Umbilical cord (tissue), 2 donors: ENCODE results near the gene NOD2. TPM values are rescaled to one million over a fixed set of nuclear protein-coding genes. Genes with fewer than 3 reads are reported as not detected.

ENCODE experiments used
- DNase-seq: peaks from one replicate; pipeline ENCODE4 v3.0.0-alpha.2; 2015; ENCODE audit warnings: low spot score
- total RNA-seq: library from RNA; depleted of rRNA; stranded (reverse); fragments of >200 nt; gene quantifications from one replicate; pipeline ENCODE4 v1.2.3, GENCODE V29; 2014; ENCODE audit warnings: low replicate concordance; ENCODE audit not compliant: insufficient read depth

The NOD2 gene
- total RNA-seq, 1 donor from 2014 or later, result 6.5 TPM

- DNase-seq, result no peak
Measured at GRCh38 chr16:50717091-50717490, 23.7 kb downstream of the NOD2 start.

- DNase-seq, result no peak
Measured at GRCh38 chr16:50717494-50717893, 24.1 kb downstream of the NOD2 start.

GRCh38 chr16:50718061-50718760 is 24.8 kb downstream of the NOD2 start:
- DNase-seq, result peak; percentile 26

- DNase-seq, result no peak
Measured at GRCh38 chr16:50718761-50719400, 25.5 kb downstream of the NOD2 start.

GRCh38 chr16:50719401-50720337 is 26.3 kb downstream of the NOD2 start:
- DNase-seq, result no peak

- DNase-seq, result no peak
Measured at GRCh38 chr16:50721549-50722404, 28.4 kb downstream of the NOD2 start.

- DNase-seq, result no peak
Measured at GRCh38 chr16:50722405-50722737, 29.0 kb downstream of the NOD2 start.

GRCh38 chr16:50722960-50723359 is 29.6 kb downstream of the NOD2 start:
- no peak for DNase-seq

- no peak for DNase-seq
Measured at GRCh38 chr16:50724306-50724705, 30.9 kb downstream of the NOD2 start.

- DNase-seq, result no peak
Measured at GRCh38 chr16:50731130-50731988, 38.0 kb downstream of the NOD2 start.

GRCh38 chr16:50731989-50732832 is 38.8 kb downstream of the NOD2 start:
- DNase-seq, result peak; percentile 87

- DNase-seq, result no peak
Measured at GRCh38 chr16:50733468-50733867, 40.1 kb downstream of the NOD2 start.

GRCh38 chr16:50735629-50736122 is 42.3 kb downstream of the NOD2 start:
- no peak for DNase-seq

GRCh38 chr16:50736448-50736847 is 43.0 kb downstream of the NOD2 start:
- no peak for DNase-seq

- DNase-seq, result no peak
Measured at GRCh38 chr16:50737420-50737959, 44.1 kb downstream of the NOD2 start.

- no peak for DNase-seq
Measured at GRCh38 chr16:50739031-50739430, 45.6 kb downstream of the NOD2 start.

GRCh38 chr16:50740736-50741135 is 47.3 kb downstream of the NOD2 start:
- DNase-seq, result no peak

GRCh38 chr16:50741225-50741780 is 47.9 kb downstream of the NOD2 start:
- DNase-seq, result no peak
